Bone marrow (tissue), 2 donors: ENCODE measurements around the gene FER.
A peak's percentile ranks its signal among the peaks of the same experiment; 100 is the strongest.
"Not testable (repeated sequence)": the region's sequence is repeated elsewhere in the genome, so short reads cannot be mapped to it uniquely, and the experiment has no call there.

Experiments used
- DNase-seq, 2 donors: peaks; one replicate each; lab custom pipeline; 2025; lab: John Stamatoyannopoulos, UW

The FER gene

GRCh38 chr5:109038209-109038840 is 290.6 kb downstream of the FER start:
- no peak for DNase-seq

- DNase-seq: peak in 1 of 2 donors; percentile 32
Measured at GRCh38 chr5:109041317-109041716, 293.6 kb downstream of the FER start.

GRCh38 chr5:109045710-109046109 is 298.0 kb downstream of the FER start:
- no peak for DNase-seq

GRCh38 chr5:109049565-109049964 is 301.9 kb downstream of the FER start:
- no peak for DNase-seq

GRCh38 chr5:109050321-109050720 is 302.6 kb downstream of the FER start:
- DNase-seq: not testable (repeated sequence)

- not testable (repeated sequence) for DNase-seq
Measured at GRCh38 chr5:109052216-109052615, 304.5 kb downstream of the FER start.

- DNase-seq: no peak
Measured at GRCh38 chr5:109053995-109054417, 306.3 kb downstream of the FER start.

GRCh38 chr5:109060378-109061025 is 312.8 kb downstream of the FER start:
- DNase-seq: no peak

- no peak for DNase-seq
Measured at GRCh38 chr5:109062664-109063063, 315.0 kb downstream of the FER start.

DNA sequence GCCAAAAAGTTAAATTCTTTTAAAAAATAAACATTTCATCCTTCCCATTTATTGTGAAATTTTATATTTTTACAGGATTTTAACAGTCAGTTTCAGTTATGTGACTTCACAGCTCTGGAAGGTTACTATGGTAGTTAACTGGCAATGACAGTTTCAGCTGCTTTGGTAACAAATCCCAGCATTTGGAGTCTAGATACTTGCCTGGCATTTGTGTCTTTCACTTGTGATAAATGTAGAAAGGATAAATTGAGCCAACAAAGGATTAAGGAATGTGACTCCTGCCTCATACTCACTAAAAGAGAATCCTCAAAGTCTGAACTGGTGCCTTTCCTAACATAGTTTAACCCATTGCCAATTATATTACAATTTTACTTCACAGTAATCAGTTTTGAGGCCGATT is 315.5 kb downstream of the FER start:
- no peak for DNase-seq

DNA sequence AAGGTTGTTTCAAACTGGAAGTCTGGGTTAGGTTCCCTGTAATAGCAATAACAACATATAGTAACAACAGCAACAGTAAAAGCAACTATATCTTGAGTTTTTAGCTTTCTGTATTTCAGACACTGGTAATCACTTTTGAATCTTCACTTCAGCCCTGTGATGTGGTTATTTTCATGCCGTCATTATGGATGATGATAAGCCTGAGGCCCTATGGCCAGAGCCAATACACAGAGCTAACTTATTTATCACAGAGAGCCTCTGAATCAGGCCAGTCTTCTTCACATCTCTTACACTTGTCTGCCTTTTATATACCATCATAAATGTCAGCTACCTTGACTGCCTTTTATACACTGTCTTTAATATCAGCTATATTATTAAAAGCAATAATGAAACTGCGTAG is 329.0 kb downstream of the FER start:
- no peak for DNase-seq

- no peak for DNase-seq
Measured at GRCh38 chr5:109078448-109078847, 330.8 kb downstream of the FER start.

- DNase-seq: no peak
Measured at GRCh38 chr5:109080481-109080880, 332.8 kb downstream of the FER start.

- DNase-seq: no peak
Measured at GRCh38 chr5:109080896-109081295, 333.2 kb downstream of the FER start.

GRCh38 chr5:109083937-109084336 is 336.2 kb downstream of the FER start:
- no peak for DNase-seq

GRCh38 chr5:109089191-109089590 is 341.5 kb downstream of the FER start:
- DNase-seq: no peak

DNA sequence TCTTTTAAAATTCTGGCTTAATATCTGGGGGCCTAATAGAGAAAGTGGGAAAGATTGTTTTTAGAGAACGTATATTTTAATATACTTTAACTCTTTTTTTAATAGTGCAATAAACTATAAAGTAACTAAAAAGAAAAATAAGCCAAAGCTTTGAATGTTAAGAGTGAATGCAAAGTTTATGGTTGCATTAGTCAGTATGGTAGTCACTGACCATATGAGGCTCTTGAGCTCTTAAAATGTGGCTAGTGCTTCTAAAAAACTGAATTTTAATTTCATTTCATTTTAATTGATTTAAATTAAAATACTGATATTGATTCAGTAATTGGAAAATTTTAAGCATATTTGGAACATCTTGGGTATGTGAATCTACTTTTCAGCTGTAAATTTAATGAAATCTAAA is 351.4 kb downstream of the FER start:
- DNase-seq: no peak

DNA sequence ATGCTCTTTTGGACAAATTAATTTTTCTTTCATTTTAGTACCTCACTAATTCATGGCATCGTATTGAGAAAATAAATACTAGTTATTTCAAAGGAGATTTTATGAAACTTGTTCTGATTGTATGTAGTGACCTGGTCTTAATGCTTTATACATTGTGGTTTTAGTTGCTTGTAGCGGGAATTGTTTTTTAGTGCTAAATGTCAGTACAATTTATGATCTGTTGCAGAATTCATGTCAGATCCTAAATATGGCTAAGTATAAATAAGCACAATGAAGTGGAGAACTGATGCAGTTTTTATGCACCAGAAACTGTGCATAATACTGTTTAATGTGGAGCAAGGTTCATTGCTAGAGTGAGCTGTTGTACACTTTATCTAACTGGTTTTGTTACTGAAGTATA is 353.3 kb downstream of the FER start:
- no peak for DNase-seq

GRCh38 chr5:109102096-109102690 is 354.5 kb downstream of the FER start:
- DNase-seq: no peak

- DNase-seq: no peak
Measured at GRCh38 chr5:109105631-109106267, 358.1 kb downstream of the FER start.

DNA sequence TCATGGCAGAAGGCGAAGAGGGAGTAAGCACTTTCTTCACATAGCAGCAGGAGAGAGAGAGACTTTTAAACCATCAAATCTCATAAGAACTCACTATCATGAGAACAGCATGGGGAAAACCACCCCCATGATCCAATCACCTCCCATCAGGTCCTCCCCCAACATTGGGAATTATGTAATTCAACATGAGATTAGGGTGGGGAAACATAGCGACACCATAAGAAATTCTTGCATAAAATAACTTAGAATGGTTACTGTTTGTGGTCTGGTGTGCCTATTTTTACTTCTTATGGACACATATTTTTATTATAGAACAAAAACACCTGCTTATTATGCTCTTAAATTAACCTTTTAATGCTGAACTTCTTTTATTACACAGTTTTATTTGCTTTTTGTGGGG is 364.0 kb downstream of the FER start:
- no peak for DNase-seq

DNA sequence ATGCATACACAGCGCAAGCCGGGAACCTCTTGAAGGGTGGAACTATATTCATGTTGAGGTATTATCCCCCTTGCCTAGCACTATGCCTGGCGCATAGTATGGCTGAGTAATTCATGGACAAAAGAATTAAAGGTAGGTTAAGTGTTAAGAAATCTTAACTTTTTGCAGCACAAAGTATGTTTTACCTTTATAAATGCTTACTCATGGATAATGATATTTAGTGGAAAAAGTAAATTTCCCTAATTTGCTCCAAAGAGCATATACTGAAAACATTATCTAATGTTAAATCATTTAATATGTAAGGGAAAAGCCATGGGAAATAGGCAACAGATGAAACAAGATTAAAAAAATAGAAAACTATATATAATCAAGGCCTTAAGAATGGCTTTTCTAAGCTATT is 365.9 kb downstream of the FER start:
- no peak for DNase-seq

DNA sequence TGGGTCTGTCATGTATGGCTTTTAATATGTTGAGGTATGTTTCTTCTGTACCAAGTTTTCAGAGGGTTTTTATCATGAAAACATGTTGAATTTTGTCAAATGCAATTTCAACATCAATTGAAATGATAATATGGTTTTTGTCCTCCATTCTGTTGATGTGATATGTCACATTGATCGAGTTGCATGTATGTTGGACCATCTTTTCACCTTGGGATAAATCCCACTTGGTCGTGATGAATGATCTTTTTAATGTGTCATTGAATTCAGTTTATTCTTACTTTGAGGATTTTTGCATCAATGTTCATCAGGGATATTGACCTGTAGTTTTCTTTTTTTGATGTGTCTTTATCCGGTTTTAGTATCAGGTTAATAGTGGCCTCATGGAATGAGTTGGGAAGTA is 373.5 kb downstream of the FER start:
- no peak for DNase-seq
